Frontal cortex (tissue), 4 donors: ENCODE data around the gene EDARADD. TPM values are rescaled to one million over a fixed set of nuclear protein-coding genes. Genes with fewer than 3 reads are reported as not detected.
"Not testable (repeated sequence)": the region's sequence is repeated elsewhere in the genome, so short reads cannot be mapped to it uniquely, and the experiment has no call there.

ENCODE experiments used
- DNase-seq, 2 donors: peaks; one replicate each; pipeline ENCODE4 v3.0.0; 2012; ENCODE audit warnings: low spot score in 2 of 2
- FAIRE-seq: peaks from 2 replicates; lab custom pipeline; 2012; peaks lifted over from hg19 to GRCh38; lab: Jason Lieb, UNC
- total RNA-seq: library from RNA; depleted of rRNA; stranded (reverse); fragments of >200 nt; gene quantifications from one replicate; pipeline ENCODE4 v1.2.3, GENCODE V29; 2014
- donor health status: control.
- donor health status: control.
- donor health status: control.

EDARADD gene
- 3.7 TPM for total RNA-seq

GRCh38 chr1:236393681-236394481 is at the start of gene EDARADD:
TSS of gene EDARADD (plus strand) at chr1:236394286. CDS start at chr1:236394445, 159 bp downstream.
- no peak for FAIRE-seq

GRCh38 chr1:236345728-236346127 is 48.4 kb upstream of the EDARADD start:
- DNase-seq, result no peak
- no peak for FAIRE-seq

More at GRCh38 chr1:236393681-236394481, at the start of gene EDARADD:
- DNase-seq, result no peak

- FAIRE-seq, result no peak
- no peak for DNase-seq
Observed at GRCh38 chr1:236348071-236348470, 46.0 kb upstream of the EDARADD start.

GRCh38 chr1:236350308-236350707 is 43.8 kb upstream of the EDARADD start:
- DNase-seq (no peak), FAIRE-seq (no peak)

- no peak for DNase-seq
- no peak for FAIRE-seq
Observed at GRCh38 chr1:236351875-236352573, 42.1 kb upstream of the EDARADD start.

- FAIRE-seq, result not testable (repeated sequence)
Observed at GRCh38 chr1:236352747-236353146, 41.3 kb upstream of the EDARADD start.

GRCh38 chr1:236353813-236354212 is 40.3 kb upstream of the EDARADD start:
- DNase-seq (no peak), FAIRE-seq (no peak)

More at GRCh38 chr1:236352747-236353146, 41.3 kb upstream of the EDARADD start:
- not testable (repeated sequence) for DNase-seq

- no peak for DNase-seq
- FAIRE-seq, result no peak
Observed at GRCh38 chr1:236354330-236355147, 39.5 kb upstream of the EDARADD start.

- DNase-seq (no peak), FAIRE-seq (no peak)
Observed at GRCh38 chr1:236356141-236356540, 37.9 kb upstream of the EDARADD start.

GRCh38 chr1:236361909-236362590 is 32.0 kb upstream of the EDARADD start:
- no peak for FAIRE-seq
- DNase-seq, result no peak

GRCh38 chr1:236363237-236363636 is 30.8 kb upstream of the EDARADD start:
- no peak for DNase-seq
- FAIRE-seq, result no peak

- FAIRE-seq (no peak), DNase-seq (no peak)
Observed at GRCh38 chr1:236365999-236366570, 28.0 kb upstream of the EDARADD start.

- FAIRE-seq, DNase-seq: not testable (repeated sequence)
Observed at GRCh38 chr1:236366681-236367080, 27.4 kb upstream of the EDARADD start.

- DNase-seq (no peak), FAIRE-seq (no peak)
Observed at GRCh38 chr1:236370420-236370819, 23.7 kb upstream of the EDARADD start.

GRCh38 chr1:236371083-236371482 is 23.0 kb upstream of the EDARADD start:
- DNase-seq (no peak), FAIRE-seq (no peak)

- no peak for DNase-seq
- FAIRE-seq, result no peak
Observed at GRCh38 chr1:236377832-236378535, 16.1 kb upstream of the EDARADD start.

GRCh38 chr1:236381565-236382158 is 12.4 kb upstream of the EDARADD start:
- FAIRE-seq, result no peak

GRCh38 chr1:236388332-236388731 is 5.8 kb upstream of the EDARADD start:
- no peak for FAIRE-seq

More at GRCh38 chr1:236381565-236382158, 12.4 kb upstream of the EDARADD start:
- DNase-seq, result no peak

More at GRCh38 chr1:236388332-236388731, 5.8 kb upstream of the EDARADD start:
- DNase-seq, result no peak
